GM21360 (cell line): ENCODE results near the gene HLCS.

Source experiments
- ATAC-seq: cut with Tn5 transposase; IDR thresholded peaks from one replicate; pipeline ENCODE4 v1.9.1; 2021; ENCODE audit warnings: mild to moderate bottlenecking, moderate library complexity; ENCODE audit not compliant: unreplicated experiment

The HLCS gene

GRCh38 chr21:36851121-36851520 lies 115.3 kb downstream of the HLCS start:
- no peak for ATAC-seq

GRCh38 chr21:36850372-36850771 lies 116.1 kb downstream of the HLCS start:
- ATAC-seq = no peak

GRCh38 chr21:36849461-36850105 lies 116.9 kb downstream of the HLCS start:
- ATAC-seq = no peak

- no peak for ATAC-seq
Observed at GRCh38 chr21:36848730-36849274, 117.7 kb downstream of the HLCS start.

GRCh38 chr21:36847189-36847588 lies 119.3 kb downstream of the HLCS start:
- no peak for ATAC-seq

GRCh38 chr21:36846631-36847030 lies 119.8 kb downstream of the HLCS start:
- ATAC-seq = no peak

- ATAC-seq = no peak
Observed at GRCh38 chr21:36845790-36846189, 120.7 kb downstream of the HLCS start.

- ATAC-seq = no peak
Observed at GRCh38 chr21:36845070-36845469, 121.4 kb downstream of the HLCS start.

GRCh38 chr21:36841866-36842265 lies 124.6 kb downstream of the HLCS start:
- ATAC-seq = no peak

GRCh38 chr21:36839735-36840134 lies 126.7 kb downstream of the HLCS start:
- no peak for ATAC-seq

GRCh38 chr21:36839123-36839522 lies 127.3 kb downstream of the HLCS start:
- ATAC-seq = no peak

- no peak for ATAC-seq
Observed at GRCh38 chr21:36835383-36835795, 131.1 kb downstream of the HLCS start.

GRCh38 chr21:36834192-36834591 lies 132.3 kb downstream of the HLCS start:
- no peak for ATAC-seq

GRCh38 chr21:36830100-36830499 lies 136.4 kb downstream of the HLCS start:
- no peak for ATAC-seq

GRCh38 chr21:36828891-36829515 lies 137.5 kb downstream of the HLCS start:
- ATAC-seq = no peak

- ATAC-seq = no peak
Observed at GRCh38 chr21:36828208-36828607, 138.3 kb downstream of the HLCS start.

- no peak for ATAC-seq
Observed at GRCh38 chr21:36825658-36826057, 140.8 kb downstream of the HLCS start.

GRCh38 chr21:36821032-36821299 lies 145.5 kb downstream of the HLCS start:
- ATAC-seq = no peak

- ATAC-seq = no peak
Observed at GRCh38 chr21:36820176-36821031, 146.1 kb downstream of the HLCS start.

- ATAC-seq = no peak
Observed at GRCh38 chr21:36817732-36818450, 148.6 kb downstream of the HLCS start.

GRCh38 chr21:36816561-36817130 lies 149.8 kb downstream of the HLCS start:
- ATAC-seq = no peak
